CD4-positive, alpha-beta T cell treated with Interleukin-15 for 4 hours (primary cell): ENCODE measurements around the gene MID1IP1.

Experiments used
- DNase-seq: peaks from one replicate; pipeline ENCODE4 v3.0.0-alpha.2; 2020; ENCODE audit warnings: low spot score

MID1IP1 gene, protein sequence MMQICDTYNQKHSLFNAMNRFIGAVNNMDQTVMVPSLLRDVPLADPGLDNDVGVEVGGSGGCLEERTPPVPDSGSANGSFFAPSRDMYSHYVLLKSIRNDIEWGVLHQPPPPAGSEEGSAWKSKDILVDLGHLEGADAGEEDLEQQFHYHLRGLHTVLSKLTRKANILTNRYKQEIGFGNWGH

DNA sequence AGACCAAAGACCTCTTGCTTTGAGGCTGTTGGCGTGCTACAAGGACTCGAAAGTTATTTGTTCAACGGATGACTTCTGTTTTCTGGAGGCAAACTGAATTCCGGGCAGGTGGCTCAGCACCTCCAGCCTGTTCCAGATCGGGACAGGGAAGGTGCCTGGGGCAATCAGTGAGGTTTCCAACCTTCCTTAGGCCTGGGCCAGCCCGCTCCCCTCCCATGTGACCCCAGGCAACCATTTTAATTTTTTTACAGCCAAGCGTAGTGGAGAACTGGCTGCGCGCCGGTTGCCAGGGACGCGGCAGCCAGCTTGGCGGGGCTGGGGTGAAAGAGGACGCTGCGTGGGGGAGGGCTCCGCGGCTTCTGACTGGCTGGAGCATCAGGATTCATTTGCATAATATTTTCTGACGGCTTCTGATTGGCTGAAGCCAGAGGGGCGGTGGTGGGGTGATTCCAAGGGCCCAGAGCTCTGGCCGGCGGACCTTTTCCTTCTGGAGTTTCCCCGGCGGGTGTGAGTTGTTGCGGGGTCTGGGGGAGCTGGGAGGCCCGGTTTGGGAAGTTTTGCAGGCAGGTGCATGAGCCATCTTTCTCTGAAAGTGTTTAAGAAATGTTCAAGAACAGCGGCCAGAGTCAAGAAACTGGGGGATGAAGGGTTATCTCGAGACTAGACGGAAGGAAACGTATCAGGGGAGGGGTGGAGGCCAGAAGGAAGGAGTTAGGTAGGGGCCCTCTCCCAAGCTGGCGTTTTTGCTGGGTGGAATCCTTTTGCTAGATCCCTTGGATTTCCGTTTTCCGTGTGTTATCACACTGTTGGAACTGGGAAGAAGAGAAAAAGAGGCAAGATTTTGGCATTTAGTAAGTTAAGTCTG lies at the start of gene MID1IP1:
Gene MID1IP1 (plus strand): TSS at position 479 of the 865 bp plus-strand sequence. CDS start 3,488 bp downstream, outside the sequence.
- DNase-seq = peak; percentile 65

DNA sequence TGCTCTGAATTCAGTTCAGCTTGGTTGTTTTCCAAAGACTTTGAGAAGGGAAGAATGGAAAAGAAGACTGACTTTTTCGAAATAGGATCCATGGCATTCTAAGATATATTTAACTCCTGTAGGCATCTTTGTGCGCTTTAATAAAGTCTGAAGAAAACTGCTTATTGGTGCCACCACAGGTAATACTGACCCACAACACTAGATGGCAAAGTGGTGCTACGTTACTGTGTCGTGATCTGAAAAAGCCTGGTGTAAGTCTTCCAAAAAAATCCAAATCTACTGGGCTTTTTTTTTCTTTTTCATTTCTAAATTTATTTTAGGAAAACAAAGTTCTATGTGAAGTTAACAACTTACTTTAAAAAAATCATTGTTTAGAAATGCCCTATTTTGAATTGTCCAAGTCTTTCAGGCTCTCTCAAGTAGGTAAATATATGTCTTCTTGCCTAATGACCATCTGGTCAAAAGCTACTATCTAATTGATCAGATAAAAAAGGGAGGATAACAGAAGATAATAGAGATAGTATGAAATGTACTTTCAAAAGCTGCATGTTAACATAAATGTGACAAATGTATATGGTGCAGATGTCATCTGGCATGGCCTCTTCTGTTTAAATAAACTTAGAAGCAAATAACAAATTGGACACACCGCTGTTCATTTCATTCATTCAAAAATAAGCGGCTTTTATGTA lies 47.0 kb upstream of the MID1IP1 start:
- DNase-seq = peak; percentile 31

DNA sequence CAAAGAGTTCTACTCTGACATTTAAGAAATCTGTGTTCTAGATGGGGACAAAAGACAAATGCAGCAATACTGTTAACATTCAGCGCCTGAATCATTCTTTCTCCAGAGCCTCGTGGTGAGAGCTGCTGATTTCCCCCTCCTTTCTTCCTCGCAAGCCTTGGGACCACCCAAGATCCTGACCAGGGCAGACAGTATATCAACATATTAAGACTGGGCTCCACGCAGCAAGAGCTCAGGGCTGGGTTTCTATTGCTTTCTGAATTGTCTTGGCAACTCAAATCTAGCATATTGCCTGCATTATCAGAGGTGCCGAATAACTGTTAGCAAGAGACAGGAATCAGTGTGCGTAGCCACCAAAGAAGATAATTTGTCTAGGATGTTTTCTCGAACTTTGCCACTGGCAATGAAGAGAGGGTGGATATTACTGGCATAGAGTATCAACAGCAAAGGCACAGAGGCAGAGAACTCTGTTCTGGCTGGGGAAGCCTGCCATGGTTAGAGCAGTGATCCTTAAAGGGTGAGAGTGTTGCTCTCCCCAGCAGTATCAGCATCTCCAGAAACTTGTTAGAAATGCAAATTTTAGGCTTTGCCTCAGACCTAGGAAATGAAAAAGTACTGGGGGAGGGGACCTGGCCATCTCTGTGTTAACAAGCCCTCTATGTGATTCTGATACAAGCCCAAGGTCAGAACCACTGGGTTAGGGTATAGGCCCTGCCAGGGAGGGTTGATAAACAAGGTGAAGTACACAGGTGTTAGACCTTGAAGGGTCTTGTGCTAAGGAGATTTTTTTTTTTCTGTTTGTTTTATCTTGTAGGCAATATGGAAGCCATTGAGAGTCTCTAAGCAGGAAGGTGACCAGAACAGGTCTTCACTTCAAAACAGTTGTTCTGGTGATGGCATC lies 46.2 kb upstream of the MID1IP1 start:
- DNase-seq = no peak

DNA sequence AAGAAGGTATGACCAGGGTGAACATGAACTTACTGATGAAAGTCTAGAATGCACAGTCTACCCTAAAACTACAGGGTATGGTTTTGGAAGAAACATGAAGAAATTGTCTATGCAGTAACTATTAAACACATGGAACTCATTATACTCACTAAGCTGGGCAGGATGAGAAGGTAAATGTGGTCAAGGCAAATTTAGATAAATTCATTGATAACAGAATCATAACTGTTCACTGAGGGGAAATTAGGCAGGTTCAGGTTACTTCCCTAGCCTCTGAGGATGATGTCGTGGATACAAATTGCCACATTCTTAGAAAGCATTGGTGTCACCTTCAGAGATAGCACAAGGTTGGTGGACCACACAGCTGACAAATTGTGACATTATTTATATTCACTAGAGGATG lies 40.4 kb upstream of the MID1IP1 start:
- DNase-seq = no peak

DNA sequence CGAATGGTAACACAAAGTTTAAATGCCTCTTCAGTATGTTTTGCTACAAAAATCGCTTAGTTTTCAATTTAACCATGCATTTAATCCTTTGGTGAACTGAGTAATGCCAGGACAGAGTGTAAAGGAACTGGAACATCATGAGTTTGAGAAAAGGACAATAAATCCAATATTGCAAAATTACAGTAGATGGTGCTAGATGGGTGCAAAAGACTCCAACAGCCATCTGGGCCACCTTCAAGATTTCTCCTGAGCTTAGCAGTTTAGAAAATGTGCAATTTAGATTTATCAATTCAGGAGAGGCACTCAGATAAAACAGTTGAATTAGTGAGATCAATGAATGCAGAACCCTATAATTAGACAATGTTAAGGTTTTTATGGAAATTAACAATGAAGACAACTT lies 33.2 kb upstream of the MID1IP1 start:
- DNase-seq = peak; percentile 12

DNA sequence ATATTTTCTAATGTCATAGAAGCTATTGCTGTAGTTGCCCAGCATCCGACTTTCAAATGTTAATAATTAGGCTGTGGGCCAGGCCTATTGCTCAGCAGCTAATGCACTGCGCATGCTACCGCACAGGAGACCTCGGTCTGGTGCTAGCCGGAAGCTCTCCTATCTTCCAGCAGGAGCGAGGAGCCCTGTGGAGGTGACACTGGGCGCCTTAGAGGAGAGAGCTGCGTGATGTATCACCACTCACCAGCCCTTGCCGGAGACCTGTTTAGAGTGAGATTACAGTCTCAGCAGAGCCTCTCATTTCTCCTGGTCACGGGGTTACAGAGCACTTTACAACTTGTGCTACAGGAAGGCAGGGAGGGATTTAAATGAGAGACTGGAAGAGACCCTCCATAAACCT lies 31.1 kb upstream of the MID1IP1 start:
- no peak for DNase-seq

DNA sequence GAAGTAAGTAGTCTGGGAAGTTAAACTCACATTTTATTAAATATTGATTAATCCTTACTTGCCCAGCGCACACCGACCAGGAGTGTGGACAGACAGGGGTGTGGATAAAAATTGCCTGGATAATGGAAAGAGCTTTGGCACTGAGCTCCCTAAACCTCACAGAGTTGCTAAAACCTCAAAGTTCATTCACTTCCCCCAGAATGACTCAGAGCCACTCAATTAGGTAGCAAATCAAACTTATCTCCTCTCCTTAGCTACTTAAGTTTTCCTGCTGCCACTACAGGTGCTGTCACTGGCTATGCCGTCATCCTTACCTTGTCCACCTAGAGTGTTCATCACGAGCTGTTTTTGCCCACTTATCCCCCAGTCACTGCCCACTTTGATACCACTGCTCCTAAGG lies 27.0 kb upstream of the MID1IP1 start:
- DNase-seq = no peak

DNA sequence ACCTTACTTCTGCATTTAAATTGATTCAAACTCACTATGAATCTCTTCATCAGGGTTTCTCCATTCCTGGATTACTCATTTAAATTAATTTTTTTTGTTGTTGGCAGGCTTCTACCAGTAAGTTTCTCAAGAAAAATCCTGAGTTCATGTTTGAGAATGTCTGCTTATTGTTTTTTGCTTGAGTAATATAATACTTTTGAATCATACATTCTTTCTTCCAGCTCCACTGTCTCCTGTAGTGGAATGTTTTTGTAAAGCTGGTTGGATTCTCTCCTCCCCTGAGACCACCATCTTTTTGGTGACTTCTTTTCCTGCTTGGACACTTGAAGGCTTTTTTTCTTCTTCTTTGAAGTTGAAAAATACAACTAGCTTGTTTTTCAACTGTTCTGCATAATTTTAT lies 4.3 kb upstream of the MID1IP1 start:
- no peak for DNase-seq

DNA sequence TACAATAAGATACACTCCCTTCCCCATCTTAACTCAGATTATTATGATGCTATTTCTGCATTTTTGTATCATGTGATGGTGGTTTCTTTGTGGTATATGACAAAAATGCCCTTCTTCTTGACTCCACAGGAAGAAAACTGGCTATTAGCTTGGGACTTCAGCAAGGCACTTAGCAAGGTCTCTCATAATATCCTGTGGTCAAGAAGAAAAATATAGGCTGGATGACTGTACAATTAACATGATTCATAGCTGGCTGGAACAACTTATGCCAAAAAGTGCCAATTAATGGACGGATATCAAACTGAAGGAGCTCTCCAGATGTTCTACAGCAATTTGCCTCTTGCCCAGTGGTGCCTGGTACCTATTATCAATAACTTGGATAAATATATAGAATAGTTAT lies 2.3 kb upstream of the MID1IP1 start:
- DNase-seq = no peak

DNA sequence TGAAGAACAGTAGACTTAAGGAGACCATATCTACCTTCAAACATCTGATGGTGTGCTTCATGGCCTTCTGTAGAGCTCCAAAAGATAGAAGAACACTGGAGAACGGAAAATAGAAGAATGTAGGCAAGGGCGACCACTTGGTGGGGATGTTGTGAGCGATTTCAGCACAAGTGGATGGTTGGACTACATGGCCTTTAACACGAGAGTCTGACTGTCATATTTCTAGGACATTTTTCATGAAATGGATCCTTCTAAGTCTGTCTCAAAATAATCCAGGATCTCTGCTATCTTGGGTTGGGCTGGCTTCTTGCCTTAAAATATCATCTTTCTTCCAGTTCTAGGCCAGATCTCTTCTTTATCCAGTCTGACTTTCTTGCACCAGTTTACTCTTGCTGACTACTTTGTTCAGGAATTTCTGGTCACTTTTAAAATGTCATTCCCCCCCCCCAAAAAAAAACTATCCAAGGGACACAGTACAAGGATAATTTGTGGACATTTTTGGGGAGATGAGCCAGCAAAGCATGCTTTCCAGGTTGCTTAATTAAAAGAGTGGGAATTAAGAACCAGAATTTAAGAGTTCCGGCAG lies 1.2 kb upstream of the MID1IP1 start:
- DNase-seq = no peak

DNA sequence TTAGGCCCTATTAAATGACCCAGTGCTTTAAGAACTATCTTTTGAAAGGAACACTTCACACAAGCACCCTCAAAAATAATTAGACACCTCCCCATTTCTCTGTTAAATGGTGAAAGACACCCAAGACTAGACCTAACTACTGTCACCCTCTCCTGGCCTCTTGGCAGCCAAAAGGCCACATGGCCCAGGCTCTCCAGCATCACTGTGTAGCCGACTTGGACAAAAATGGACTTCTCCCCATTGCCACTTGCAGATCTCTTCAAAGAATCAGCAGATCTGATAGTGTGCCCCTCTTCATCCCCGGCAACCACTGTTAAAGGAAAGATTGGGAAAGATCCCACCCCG lies 2.0 kb downstream of the MID1IP1 start:
- DNase-seq = no peak

DNA sequence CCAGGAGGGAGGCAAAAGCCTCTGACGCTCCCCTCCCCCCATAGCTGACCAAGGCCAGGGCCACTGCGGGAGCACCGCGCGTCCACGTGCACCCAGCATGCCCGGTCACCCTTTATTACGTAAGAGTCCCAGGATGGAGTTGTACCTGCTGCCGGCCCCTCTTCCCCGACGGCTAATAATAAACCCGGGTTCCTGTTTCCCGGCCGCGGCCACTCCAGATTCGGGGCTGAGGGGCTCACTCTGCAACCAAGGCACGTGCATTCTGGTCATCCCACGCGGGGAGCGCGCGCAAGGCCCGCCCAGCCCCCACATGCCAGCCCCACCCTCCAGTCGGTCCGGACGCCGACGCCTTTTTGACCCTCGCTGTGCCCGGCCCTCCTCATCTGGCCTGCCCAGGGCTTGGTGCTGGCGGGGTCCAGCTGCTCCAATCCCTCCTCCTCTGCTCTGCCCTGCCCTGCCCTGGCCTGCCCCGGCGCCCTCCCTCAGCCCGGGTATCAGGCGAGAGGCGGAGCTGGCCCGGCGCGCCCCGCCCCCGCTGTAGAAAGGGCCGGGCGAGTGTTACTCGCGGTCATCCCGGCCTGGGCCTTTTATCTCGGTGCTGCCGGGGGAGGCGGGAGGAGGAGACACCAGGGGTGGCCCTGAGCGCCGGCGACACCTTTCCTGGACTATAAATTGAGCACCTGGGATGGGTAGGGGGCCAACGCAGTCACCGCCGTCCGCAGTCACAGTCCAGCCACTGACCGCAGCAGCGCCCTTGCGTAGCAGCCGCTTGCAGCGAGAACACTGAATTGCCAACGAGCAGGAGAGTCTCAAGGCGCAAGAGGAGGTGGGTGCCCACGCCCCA lies 2.6 kb downstream of the MID1IP1 start:
- peak; percentile 60 for DNase-seq

DNA sequence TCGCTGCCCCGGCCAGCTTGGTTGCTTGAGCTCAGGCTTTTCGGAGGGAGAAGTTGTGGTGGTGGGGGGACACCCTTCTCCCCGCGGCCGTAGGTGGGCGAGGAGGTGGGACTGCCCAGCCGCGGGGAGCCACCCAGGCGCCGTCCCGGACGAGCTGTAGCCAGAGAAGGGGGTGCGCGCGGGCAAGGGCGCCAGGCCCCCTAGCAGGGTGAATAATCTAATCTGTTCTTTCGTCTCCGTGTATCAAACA lies 3.1 kb downstream of the MID1IP1 start:
- DNase-seq = no peak

DNA sequence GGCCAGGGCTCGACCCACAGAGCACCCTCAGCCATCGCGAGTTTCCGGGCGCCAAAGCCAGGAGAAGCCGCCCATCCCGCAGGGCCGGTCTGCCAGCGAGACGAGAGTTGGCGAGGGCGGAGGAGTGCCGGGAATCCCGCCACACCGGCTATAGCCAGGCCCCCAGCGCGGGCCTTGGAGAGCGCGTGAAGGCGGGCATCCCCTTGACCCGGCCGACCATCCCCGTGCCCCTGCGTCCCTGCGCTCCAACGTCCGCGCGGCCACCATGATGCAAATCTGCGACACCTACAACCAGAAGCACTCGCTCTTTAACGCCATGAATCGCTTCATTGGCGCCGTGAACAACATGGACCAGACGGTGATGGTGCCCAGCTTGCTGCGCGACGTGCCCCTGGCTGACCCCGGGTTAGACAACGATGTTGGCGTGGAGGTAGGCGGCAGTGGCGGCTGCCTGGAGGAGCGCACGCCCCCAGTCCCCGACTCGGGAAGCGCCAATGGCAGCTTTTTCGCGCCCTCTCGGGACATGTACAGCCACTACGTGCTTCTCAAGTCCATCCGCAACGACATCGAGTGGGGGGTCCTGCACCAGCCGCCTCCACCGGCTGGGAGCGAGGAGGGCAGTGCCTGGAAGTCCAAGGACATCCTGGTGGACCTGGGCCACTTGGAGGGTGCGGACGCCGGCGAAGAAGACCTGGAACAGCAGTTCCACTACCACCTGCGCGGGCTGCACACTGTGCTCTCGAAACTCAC lies 3.6 kb downstream of the MID1IP1 start:
- DNase-seq = no peak

DNA sequence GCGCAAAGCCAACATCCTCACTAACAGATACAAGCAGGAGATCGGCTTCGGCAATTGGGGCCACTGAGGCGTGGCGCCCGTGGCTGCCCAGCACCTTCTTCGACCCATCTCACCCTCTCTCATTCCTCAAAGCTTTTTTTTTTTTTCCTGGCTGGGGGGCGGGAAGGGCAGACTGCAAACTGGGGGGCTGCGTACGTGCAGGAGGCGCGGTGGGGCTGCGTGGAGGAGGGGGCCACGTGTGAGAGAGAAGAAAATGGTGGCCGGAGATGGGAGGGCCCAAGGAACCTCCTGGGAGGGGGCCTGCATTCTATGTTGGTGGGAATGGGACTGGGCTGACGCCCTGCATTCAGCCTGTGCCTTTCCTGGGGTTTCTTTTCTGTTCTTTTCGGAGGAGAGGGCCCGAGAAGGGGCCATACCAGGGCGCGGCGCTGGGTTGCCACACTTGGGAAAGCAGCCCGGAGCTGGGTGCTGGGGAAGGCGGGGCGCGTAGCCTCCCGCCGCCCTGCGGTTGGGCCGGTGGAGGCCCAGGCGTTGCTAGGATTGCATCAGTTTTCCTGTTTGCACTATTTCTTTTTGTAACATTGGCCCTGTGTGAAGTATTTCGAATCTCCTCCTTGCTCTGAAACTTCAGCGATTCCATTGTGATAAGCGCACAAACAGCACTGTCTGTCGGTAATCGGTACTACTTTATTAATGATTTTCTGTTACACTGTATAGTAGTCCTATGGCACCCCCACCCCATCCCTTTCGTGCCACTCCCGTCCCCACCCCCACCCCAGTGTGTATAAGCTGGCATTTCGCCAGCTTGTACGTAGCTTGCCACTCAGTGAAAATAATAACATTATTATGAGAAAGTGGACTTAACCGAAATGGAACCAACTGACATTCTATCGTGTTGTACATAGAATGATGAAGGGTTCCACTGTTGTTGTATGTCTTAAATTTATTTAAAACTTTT lies 4.5 kb downstream of the MID1IP1 start:
- peak; percentile 66 for DNase-seq

DNA sequence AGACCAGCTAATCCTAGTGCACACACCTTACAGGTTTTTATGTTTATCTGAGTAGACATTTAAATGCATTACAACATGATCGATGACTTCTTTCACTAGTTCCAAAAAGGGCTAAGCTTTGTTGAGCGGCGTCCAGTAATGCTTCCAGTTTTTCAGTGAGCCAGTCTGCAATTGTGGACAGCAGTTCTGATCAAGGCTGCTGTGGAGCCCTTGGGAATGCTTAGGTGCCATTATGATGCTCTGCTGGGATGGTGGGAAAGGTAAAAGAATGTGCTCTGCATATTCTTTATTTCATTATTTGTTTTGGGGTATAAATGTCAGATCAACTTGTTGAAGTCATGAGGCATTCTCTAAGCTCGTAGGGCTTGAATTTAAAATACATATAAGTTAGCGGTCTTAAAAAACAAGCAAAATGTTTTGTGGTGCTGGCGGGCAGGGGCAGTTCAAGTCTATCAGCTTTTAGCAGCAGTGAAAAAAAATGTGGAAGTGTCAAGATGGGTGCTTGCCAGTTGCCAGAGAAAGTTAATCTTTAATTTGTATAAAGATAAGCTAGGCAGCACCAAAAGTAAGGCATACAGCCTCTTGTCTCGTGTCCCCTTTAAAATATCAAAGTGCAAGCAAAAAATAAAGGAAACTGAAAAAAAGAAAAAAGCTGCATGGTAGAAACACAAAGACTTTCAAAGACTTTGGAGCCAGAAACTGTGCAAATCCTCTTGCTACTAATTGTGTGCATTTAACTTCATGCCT lies 5.8 kb downstream of the MID1IP1 start:
- DNase-seq = no peak

DNA sequence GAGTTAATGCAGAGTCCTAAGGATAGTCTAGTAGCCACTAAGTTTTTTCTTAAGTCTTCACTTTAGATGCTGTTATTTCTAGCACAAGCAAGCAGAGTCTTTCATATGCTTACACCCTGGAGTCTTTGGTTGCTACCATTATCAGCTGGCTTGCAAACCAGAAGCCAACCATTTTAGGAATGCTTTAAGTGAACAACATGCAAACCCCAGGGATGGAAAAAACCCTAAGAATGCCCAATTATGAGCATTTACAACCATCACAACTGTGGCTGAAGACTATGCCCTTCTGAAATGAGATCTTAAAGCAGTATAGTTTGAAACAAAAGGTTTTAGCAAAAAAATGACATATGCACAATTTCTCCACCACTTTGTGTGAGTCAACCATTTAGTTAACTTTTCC lies 6.6 kb downstream of the MID1IP1 start:
- DNase-seq = no peak

DNA sequence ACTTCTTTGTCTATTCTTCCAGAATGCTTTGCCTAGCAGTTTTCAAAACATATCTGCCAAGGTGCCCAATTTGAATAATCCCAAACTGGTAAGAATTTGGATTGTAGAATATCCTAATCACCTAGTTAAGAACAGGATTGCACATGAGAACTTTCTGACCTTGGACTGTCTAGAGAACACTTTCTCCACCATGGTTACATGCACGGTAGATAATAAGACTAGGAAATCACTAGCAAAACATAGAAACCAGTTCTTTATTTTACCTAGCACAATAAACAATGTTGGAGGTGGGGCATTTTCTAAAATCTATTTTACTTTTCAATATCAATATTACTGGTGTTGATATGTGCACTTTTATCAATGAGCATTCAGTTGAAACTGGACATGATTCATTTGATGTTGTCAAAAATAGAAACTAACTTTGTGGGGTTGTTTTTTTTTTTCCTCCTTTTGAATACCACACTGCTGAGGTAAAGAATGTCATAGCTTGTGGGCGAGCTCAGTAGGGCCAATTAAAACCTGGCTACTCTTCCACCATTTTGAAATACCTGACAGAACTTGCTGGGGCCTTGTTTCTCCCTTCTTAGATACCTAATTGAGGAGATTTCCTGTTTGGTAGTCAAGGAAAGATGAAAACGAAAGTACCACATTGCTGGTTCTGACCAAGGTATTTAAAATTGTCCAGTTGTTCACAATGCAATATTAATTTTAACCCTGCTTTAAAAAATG lies 10.4 kb downstream of the MID1IP1 start:
- DNase-seq = peak; percentile 21
